Naive B cell (primary cell): ENCODE measurements around the gene ADAMTS9. TPM values are rescaled to one million over a fixed set of nuclear protein-coding genes. Genes with fewer than 3 reads are reported as not detected.

Experiments
- ATAC-seq, 2 donors: fragments of 150-1000 bp; cut with Tn5 transposase; 2 replicates each; pipeline ENCODE4 v1.10.0; 2021; ENCODE audit warnings: low read depth in 2 of 2, mild to moderate bottlenecking in 2 of 2, moderate library complexity in 2 of 2
- DNase-seq: peaks from one replicate; pipeline ENCODE4 v3.0.0; 2022
- H3K27ac Mint-ChIP-seq, 6 donors: one replicate each; pipeline ENCODE4 v1.8.0; 2020 to 2022; ENCODE audit warnings: mild to moderate bottlenecking in 6 of 6, mixed read lengths in 6 of 6, moderate library complexity in 5 of 6, inconsistent platforms in 2 of 6
- H3K27me3 Mint-ChIP-seq, 3 donors: one replicate each; pipeline ENCODE4 v1.8.0; 2021 to 2022; ENCODE audit warnings: mixed read lengths in 3 of 3, mild to moderate bottlenecking in 1 of 3
- H3K36me3 Mint-ChIP-seq, 2 donors: one replicate each; pipeline ENCODE4 v1.8.0; 2020 to 2022; ENCODE audit warnings: mixed read lengths in 2 of 2, inconsistent platforms in 1 of 2, mild to moderate bottlenecking in 1 of 2
- H3K4me1 Mint-ChIP-seq, 3 donors: one replicate each; pipeline ENCODE4 v1.8.0; 2020 to 2022; ENCODE audit warnings: mixed read lengths in 3 of 3, inconsistent platforms in 1 of 3, mild to moderate bottlenecking in 1 of 3, moderate library complexity in 1 of 3
- H3K4me3 Mint-ChIP-seq, 8 donors: one replicate each; pipeline ENCODE4 v1.8.0; 2020 to 2022; ENCODE audit warnings: mild to moderate bottlenecking in 8 of 8, mixed read lengths in 8 of 8, moderate library complexity in 8 of 8, inconsistent platforms in 2 of 8
- H3K9me3 Mint-ChIP-seq, 7 donors: one replicate each; pipeline ENCODE4 v1.8.0; 2020 to 2022; ENCODE audit warnings: mixed read lengths in 7 of 7, mild to moderate bottlenecking in 5 of 7, inconsistent platforms in 2 of 7, moderate library complexity in 1 of 7
- polyA plus RNA-seq, 6 donors: library from polyadenylated mRNA; unstranded; fragments of 300-500 nt; fragmentation: Illumina TruSeq; gene quantifications; one replicate each; pipeline ENCODE4 v1.2.3, GENCODE V29; 2021; ENCODE audit warnings: low read depth in 6 of 6

The ADAMTS9 gene
- polyA plus RNA-seq, 6 donors from 2014 or later: not detected

DNA sequence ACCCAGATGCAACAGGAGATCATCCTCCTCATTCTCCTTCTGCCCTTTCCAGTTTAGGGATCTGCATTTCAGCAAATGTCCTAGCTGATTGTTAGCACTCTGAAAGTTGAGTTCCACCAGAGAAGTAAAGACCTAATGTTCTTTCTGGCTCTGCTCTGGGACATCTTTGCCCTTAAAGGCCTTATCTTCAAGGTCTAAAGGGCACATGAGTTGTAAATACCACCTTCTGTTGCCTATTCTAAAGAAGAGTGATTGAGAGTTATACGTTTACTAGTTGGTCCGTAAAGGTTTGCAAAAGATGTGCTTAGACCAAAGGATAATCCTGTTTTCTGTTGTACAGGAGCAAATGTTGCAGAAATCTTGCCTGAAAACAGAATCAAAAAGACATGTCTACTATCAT lies 151.6 kb downstream of the ADAMTS9 start:
- peaks cover 0 to 7% (median 1%) of the 10 kb centered on the region in 3 donors for H3K4me1 Mint-ChIP-seq
- no peak overlapping the region for H3K27ac Mint-ChIP-seq
- DNase-seq (no peak), ATAC-seq (no peak)
- no peaks in the 10 kb centered on the region for H3K36me3 Mint-ChIP-seq
- H3K4me3 Mint-ChIP-seq: no peak overlapping the region
- peaks cover 0 to 4% (median 0%) of the 10 kb centered on the region in 7 donors for H3K9me3 Mint-ChIP-seq
- peaks cover 3 to 14% (median 11%) of the 10 kb centered on the region in 3 donors for H3K27me3 Mint-ChIP-seq

DNA sequence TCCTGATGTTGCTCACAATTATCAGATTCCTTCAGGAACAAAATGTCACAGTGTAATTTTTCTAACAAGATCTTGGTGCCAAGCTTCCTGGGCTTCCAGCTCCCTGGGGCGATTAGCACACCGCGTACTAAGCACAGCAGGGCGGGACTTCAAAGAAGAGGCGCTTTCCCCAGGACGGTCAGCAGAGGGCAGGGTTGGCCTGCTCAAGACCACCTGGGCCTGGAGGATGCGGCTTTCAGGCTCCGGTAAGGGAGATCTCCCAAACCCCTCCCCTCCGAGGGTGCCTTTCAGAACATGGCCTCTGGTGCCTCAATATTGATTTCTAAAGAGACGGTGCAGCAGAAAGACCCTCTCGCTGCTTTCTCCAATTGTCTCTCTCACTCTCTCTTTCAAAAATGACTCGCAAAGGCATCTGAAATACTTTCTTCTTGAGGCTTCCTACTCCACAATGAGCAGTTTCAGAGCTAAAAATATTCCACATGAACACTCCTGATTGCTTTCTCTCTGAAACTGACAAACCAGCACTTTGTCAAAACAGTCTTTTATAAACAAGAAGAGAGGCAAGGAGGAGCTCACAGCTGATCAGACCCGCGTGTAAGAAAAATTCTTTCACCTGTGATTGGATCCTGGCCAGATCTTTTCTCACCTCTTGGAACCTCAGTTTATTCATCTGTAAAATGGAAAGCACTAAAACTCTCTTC lies 154.0 kb downstream of the ADAMTS9 start:
- Mint-ChIP-seq H3K4me3 (no peak overlapping the region), H3K27me3 (peaks cover 3 to 11% (median 8%) of the 10 kb centered on the region in 3 donors), H3K9me3 (no peaks in the 10 kb centered on the region), H3K36me3 (no peaks in the 10 kb centered on the region), H3K27ac (no peak overlapping the region), H3K4me1 (peaks cover 0 to 7% (median 1%) of the 10 kb centered on the region in 3 donors)
- DNase-seq (no peak), ATAC-seq (no peak)

DNA sequence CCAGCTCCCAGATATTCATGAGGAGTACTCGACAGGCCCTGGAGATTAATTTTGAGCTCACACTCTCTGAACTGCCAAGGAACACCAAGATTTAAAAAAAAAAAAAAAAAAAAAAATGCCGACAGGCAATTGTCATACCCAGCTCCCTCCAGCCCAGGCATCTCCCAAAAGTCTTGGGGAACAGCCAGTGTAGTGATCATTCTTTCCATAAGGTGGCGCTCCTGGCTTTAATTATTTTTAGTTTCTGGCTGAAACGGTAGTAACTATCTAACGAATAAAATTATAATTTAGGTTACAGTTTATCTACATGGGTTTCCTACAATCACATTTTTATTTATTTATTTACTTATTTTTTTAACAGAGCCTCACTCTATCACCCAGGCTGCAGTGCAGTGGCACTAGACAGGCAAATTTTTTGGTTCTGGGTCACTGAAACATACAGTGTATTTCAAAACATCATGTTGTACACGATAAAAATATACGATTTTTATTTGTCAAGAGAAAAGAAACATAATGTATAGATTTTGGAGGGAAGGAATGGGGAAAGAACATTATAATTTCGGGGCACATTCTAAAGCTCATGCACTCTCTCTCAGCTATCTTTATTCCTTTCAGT lies 157.3 kb downstream of the ADAMTS9 start:
- Mint-ChIP-seq H3K36me3 (no peaks in the 10 kb centered on the region), H3K4me3 (no peak overlapping the region), H3K27ac (no peak overlapping the region), H3K4me1 (peaks cover 0 to 7% (median 1%) of the 10 kb centered on the region in 3 donors), H3K9me3 (no peaks in the 10 kb centered on the region), H3K27me3 (peaks cover under 1 to 6% (median 3%) of the 10 kb centered on the region in 3 donors)
- DNase-seq: no peak
- ATAC-seq: no peak

DNA sequence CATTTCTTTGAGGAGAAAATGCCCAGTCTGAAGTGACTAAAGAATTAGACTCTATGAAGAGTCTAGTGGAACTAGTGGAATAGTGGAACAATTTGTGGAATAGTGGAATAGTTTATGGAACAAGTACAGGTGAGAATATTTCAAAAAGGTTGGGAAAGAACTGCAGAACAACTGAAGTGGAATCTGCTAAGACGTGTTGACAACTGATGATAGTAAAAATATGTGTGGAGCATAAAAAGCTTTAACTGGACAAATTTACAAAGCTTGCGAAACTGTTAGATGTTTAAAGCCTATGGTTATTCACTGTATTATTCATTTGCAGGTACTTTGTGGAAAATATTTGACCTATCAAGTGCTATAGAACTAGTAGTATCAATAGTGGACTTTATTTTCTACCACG lies 164.5 kb downstream of the ADAMTS9 start:
- H3K4me3 Mint-ChIP-seq: no peak overlapping the region
- H3K9me3 Mint-ChIP-seq: peaks cover 0 to 13% (median 9%) of the 10 kb centered on the region in 7 donors
- ATAC-seq (no peak), DNase-seq (no peak)
- H3K27me3 Mint-ChIP-seq: no peaks in the 10 kb centered on the region
- H3K27ac Mint-ChIP-seq: no peak overlapping the region
- no peaks in the 10 kb centered on the region for H3K36me3 Mint-ChIP-seq
- H3K4me1 Mint-ChIP-seq: no peaks in the 10 kb centered on the region

DNA sequence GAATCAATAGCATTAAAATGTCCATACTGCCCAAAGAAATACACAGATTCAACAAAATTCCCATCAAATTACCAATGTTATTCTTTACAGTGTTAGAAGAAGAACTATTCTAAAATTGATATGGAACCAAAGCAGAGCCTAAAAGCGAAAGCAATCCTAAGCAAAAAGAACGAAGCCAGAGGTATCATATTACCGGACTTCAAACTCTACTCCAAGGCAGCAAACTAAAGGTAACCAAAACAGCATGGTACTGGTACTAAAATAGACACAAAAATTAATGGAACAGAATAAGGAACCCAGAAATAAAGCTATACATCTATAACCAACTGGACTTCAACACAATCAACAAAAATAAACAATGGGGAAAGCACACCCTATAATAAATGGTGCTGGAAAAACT lies 167.5 kb downstream of the ADAMTS9 start:
- Mint-ChIP-seq H3K27me3 (peaks cover 0 to 8% (median 0%) of the 10 kb centered on the region in 3 donors), H3K4me1 (no peaks in the 10 kb centered on the region), H3K4me3 (no peak overlapping the region), H3K36me3 (no peaks in the 10 kb centered on the region), H3K27ac (no peak overlapping the region), H3K9me3 (peaks cover 0 to 13% (median 9%) of the 10 kb centered on the region in 7 donors)
- ATAC-seq: no peak
- DNase-seq: no peak

DNA sequence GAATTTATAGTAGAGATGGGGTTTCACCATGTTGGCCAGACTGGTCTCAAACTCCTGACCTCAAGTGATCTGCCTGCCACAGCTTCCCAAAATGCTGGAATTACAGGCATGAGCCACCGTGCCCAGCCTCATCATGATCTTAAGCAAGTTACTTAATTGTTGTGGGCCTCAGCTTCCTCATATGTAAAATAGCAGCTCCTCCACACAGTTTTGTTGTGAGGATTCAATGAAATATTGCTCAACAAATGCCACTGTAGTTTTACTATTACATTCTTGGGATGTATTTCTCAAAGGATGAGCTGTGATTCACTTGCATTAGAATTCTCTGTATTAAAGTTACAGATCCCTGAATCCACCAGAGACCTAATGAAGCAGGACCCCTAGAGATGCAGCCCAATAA lies 168.8 kb downstream of the ADAMTS9 start:
- Mint-ChIP-seq H3K9me3 (peaks cover 1 to 13% (median 8%) of the 10 kb centered on the region in 7 donors), H3K4me1 (no peaks in the 10 kb centered on the region), H3K27ac (no peak overlapping the region), H3K4me3 (no peak overlapping the region), H3K27me3 (peaks cover 0 to 8% (median 0%) of the 10 kb centered on the region in 3 donors), H3K36me3 (no peaks in the 10 kb centered on the region)
- no peak for DNase-seq
- no peak for ATAC-seq

DNA sequence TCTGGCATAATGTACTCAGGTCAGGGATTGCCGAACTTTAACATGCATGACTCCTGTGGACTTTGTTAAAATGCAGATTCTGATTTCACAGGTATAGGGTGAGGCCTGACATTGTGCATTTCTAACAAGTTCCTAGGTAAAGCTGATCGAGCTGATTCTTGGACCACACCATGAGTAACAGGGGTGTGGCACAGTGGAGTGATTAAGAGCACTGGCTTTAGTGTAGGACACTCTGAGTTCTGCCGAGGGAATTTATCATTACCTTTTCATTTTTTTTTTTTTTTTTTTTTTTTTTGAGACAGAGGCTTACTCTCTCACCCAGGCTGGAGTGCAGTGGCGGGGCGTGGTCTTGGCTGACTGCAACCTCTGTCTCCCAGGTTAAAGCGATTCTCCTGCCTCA lies 169.3 kb downstream of the ADAMTS9 start:
- Mint-ChIP-seq H3K36me3 (no peaks in the 10 kb centered on the region), H3K27me3 (peaks cover 0 to 8% (median 0%) of the 10 kb centered on the region in 3 donors), H3K4me3 (no peak overlapping the region), H3K4me1 (no peaks in the 10 kb centered on the region), H3K9me3 (peaks cover 1 to 14% (median 8%) of the 10 kb centered on the region in 7 donors), H3K27ac (no peak overlapping the region)
- ATAC-seq (no peak), DNase-seq (no peak)

DNA sequence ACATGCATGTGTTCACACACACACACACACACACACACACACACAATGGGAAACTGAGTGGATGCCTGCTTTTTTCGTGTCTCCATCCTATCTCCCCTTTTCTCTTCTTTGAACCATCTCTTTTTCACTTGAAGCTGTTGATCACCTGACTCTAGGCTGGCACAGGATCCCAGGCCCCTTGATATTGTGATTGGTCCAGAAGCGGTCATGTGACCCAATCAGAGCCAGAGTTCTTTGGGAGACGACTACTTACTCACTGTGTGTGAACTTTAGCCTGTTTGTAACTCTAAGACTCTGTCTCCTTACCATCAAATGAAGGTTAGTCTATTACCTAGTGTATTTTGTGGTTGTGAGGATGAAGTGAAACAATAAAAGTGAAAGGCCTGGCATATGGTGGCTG lies 172.9 kb downstream of the ADAMTS9 start:
- DNase-seq: no peak

DNA sequence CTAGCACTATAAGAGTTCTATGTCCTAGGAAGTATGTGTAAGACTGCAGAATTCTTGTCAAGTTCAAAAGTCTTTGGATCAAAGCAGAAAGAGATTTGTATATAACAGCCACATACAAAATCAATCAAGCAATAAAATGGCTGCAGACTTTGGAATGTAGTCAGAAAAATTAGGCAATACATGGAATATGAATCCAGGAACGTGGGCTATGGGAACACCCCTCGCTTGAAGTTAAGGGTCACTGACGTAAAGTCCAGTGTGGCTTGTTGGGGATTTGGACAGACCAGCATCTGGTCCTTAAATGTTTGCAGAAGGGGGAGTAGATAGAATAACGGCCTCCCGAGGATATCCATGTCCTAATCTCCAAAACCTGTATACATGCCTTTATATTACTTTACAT lies 178.6 kb downstream of the ADAMTS9 start:
- Mint-ChIP-seq H3K36me3 (no peaks in the 10 kb centered on the region), H3K4me1 (no peaks in the 10 kb centered on the region), H3K27ac (no peak overlapping the region), H3K4me3 (no peak overlapping the region), H3K9me3 (peaks cover 0 to 5% (median 0%) of the 10 kb centered on the region in 7 donors), H3K27me3 (peaks cover 0 to 8% (median 0%) of the 10 kb centered on the region in 3 donors)
- ATAC-seq: no peak
- DNase-seq: no peak

More for the DNA sequence above, 172.9 kb downstream of the ADAMTS9 start:
- no peak for ATAC-seq
- Mint-ChIP-seq H3K36me3 (no peaks in the 10 kb centered on the region), H3K4me1 (no peaks in the 10 kb centered on the region), H3K27me3 (peaks cover 0 to 8% (median 0%) of the 10 kb centered on the region in 3 donors), H3K9me3 (peaks cover 0 to 4% (median 0%) of the 10 kb centered on the region in 7 donors), H3K4me3 (no peak overlapping the region), H3K27ac (no peak overlapping the region)

DNA sequence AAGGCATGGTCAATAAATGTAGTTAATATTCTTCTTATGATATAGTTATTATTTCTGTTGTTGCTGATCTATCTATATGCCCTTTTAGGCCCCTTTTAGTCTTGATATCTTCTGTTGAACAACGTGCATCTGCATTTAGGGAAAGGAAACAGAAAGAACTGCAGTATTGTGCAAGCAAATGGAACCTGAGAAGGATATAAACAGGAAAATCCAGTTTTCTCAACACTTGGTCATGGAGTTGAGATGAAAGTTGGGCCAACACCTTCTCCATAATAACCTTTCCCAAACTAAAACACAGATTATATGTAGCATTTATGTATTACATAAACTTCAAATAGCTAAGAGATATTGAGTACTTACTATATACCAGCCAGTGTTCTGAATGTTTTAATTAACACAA lies 179.7 kb downstream of the ADAMTS9 start:
- H3K27me3 Mint-ChIP-seq: peaks cover 0 to 8% (median 0%) of the 10 kb centered on the region in 3 donors
- no peaks in the 10 kb centered on the region for H3K4me1 Mint-ChIP-seq
- ATAC-seq (no peak), DNase-seq (no peak)
- no peak overlapping the region for H3K4me3 Mint-ChIP-seq
- peaks cover 0 to 4% (median 0%) of the 10 kb centered on the region in 7 donors for H3K9me3 Mint-ChIP-seq
- no peak overlapping the region for H3K27ac Mint-ChIP-seq
- H3K36me3 Mint-ChIP-seq: no peaks in the 10 kb centered on the region

DNA sequence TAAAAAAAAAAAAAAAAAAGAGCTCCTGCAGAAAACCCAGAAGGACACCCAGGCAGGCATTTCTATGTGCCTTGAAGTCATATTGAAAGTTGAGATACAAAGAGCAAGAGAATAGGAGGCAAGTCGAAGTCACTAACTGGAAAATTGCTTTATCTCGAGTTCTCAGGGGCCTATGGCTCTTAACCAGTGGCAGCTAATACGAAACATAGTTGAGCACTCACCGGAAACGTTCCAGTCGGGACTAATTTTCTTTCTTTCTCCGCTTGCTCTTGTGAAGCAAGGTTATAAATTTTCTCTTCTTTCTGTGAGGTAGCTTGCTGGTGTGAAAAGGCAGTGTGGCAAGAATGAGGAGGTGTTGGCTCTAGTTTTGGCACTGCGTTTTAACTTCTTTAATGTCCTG lies 181.5 kb downstream of the ADAMTS9 start:
- peaks cover 0 to 8% (median 0%) of the 10 kb centered on the region in 3 donors for H3K27me3 Mint-ChIP-seq
- DNase-seq (no peak), ATAC-seq (no peak)
- no peaks in the 10 kb centered on the region for H3K36me3 Mint-ChIP-seq
- no peaks in the 10 kb centered on the region for H3K4me1 Mint-ChIP-seq
- H3K4me3 Mint-ChIP-seq: no peak overlapping the region
- no peak overlapping the region for H3K27ac Mint-ChIP-seq
- H3K9me3 Mint-ChIP-seq: peaks cover 0 to 6% (median 2%) of the 10 kb centered on the region in 7 donors

DNA sequence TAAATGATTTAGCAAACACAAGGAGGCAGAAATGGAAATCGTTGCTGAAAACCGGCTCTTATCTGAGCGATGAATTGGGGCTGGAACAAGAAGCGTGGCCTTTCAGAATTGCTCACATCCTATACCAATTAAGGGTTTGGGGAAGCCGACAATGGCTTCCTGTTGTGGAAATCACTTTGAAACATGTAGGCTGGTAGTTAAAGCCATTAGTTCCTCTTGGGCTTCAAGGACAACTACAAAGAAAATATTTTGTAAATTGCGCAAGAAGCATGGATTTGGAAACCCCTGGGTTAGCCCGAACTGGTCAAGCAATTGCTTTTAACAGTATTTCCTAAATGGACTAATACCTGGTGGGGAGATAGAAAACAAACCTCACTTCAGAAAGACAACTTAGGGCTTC lies 182.4 kb downstream of the ADAMTS9 start:
- Mint-ChIP-seq H3K4me3 (no peak overlapping the region), H3K36me3 (no peaks in the 10 kb centered on the region), H3K4me1 (no peaks in the 10 kb centered on the region), H3K27ac (no peak overlapping the region), H3K27me3 (peaks cover 0 to 8% (median 0%) of the 10 kb centered on the region in 3 donors), H3K9me3 (peaks cover 0 to 6% (median 2%) of the 10 kb centered on the region in 7 donors)
- no peak for DNase-seq
- ATAC-seq: no peak

DNA sequence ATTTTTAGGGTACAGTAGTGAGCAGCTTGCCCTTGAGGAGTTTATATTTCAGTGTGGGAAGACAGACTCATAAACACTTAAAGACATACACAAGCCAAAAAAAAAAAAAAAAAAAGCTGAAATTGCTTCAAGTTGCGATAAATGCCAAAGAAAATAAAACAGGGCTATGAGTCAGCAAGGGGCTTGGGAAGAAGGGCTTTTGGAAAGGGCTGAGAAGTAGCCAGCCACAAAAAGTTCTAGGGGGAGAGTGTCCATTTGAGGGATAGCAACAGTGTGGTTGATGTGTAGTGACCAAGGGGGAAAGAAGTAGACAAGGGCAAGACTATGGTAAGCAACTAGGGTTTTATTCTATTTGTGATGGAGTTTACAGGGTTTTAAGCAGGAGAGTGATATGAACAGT lies 185.5 kb downstream of the ADAMTS9 start:
- H3K27me3 Mint-ChIP-seq: peaks cover 3 to 13% (median 13%) of the 10 kb centered on the region in 3 donors
- ATAC-seq (no peak), DNase-seq (no peak)
- H3K4me1 Mint-ChIP-seq: no peaks in the 10 kb centered on the region
- H3K36me3 Mint-ChIP-seq: no peaks in the 10 kb centered on the region
- H3K4me3 Mint-ChIP-seq: no peak overlapping the region
- peaks cover 0 to 6% (median 2%) of the 10 kb centered on the region in 7 donors for H3K9me3 Mint-ChIP-seq
- H3K27ac Mint-ChIP-seq: no peak overlapping the region

DNA sequence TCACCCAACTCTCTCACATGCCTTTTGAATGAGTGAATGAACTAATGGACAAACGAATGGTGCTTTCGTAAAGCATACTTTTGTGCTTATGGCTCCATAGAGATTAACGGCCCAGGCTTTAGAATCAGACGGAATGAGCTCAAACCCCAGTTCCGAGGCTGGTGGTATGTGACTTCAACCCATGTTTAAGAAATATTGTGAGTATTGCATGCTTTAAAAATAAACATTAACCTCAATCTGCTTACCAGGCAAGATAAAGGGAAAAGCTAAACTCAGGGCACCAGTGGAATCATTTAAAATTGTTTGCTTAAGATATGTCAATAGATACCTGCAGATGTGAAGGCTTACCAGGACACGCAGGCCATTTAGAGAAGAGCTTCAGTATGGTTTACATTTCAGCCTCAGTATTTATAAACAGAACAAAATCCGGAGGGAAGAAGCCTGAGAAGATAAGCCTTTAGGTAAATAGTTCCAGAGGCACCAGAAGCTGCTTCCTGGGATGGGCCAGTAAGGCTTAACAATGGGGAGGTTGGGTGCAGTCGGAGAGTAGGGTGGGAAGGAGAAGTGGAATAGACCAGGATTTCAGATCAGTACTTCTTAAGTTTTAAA lies 186.4 kb downstream of the ADAMTS9 start:
- peaks cover 6 to 13% (median 13%) of the 10 kb centered on the region in 3 donors for H3K27me3 Mint-ChIP-seq
- no peak overlapping the region for H3K27ac Mint-ChIP-seq

More for the DNA sequence above, 186.4 kb downstream of the ADAMTS9 start:
- ATAC-seq: no peak
- Mint-ChIP-seq H3K9me3 (peaks cover 0 to 6% (median 2%) of the 10 kb centered on the region in 7 donors), H3K36me3 (no peaks in the 10 kb centered on the region), H3K4me1 (no peaks in the 10 kb centered on the region), H3K4me3 (no peak overlapping the region)
- no peak for DNase-seq
